ENCODE data around the gene CYRIA. TPM values are rescaled to one million over a fixed set of nuclear protein-coding genes. Genes with fewer than 3 reads are reported as not detected.

Gene CYRIA
- polyA plus RNA-seq, 1 of the 3 experiments (the other 2 are of a cell fraction): 0.13 TPM

- no peaks in the 10 kb centered on the region for H3K9me2 ChIP-seq
- H3K36me3 ChIP-seq (replicated peaks in 1 of 2; ENCODE audit: control insufficient read depth in 1 of 2, insufficient read depth in 2 of 2, low read length in 1 of 2): no peaks in the 10 kb centered on the region
- no peaks in the 10 kb centered on the region for H3K27me3 ChIP-seq (ENCODE audit: insufficient read depth)
- WGBS (ENCODE audit: low lambda C conversion rate): 32% methylated on average over 4 of the region's 4 CpGs
- H3K4me2 ChIP-seq: no peak overlapping the region
- H3K4me1 ChIP-seq (ENCODE audit: control insufficient read depth in 1 of 2, insufficient read depth in 2 of 2, low read depth in 1 of 2, low read length in 1 of 2): peaks cover 0 to 6% of the 10 kb centered on the region in 2 experiments; a peak in 2 of 4 replicates
- ChIA-PET CTCF (interaction anchor here (0.7 to 17.2 kb wide), 7 partner anchors 9 to 1025 kb away, joined by 3 to 298 read pairs (median 27); no protein-coding TSS in a partner anchor), POLR2A (no interaction called here)
- H3K9ac ChIP-seq: no peak overlapping the region
- TF ChIP-seq MEF2A (IDR thresholded peaks at IDR 0.05; ENCODE audit: borderline replicate concordance, low read depth): no peak
- no peak for TF ChIP-seq NFIC (IDR thresholded peaks at IDR 0.05; ENCODE audit: borderline replicate concordance)
- TF ChIP-seq IRF3 (IDR thresholded peaks at IDR 0.05; ENCODE audit: low read depth, low read length): no peak
- TF ChIP-seq EZH2phosphoT487 (IDR thresholded peaks at IDR 0.05; ENCODE audit: borderline replicate concordance, low read depth): no peak
- no peak for TF ChIP-seq MXI1 (IDR thresholded peaks at IDR 0.05; ENCODE audit: low read depth, low read length)
- TF ChIP-seq POLR2AphosphoS5 (IDR thresholded peaks at IDR 0.05; ENCODE audit: low read depth, low read length): no peak
- no peak for TF ChIP-seq JUND (IDR thresholded peaks at IDR 0.05)
- TF ChIP-seq RAD21 (IDR thresholded peaks at IDR 0.05; ENCODE audit: low read length): no peak
- TF ChIP-seq PBX3 (IDR thresholded peaks at IDR 0.05): no peak
- H3F3A ChIP-seq (replicated peaks; ENCODE audit: insufficient read depth): no peaks in the 10 kb centered on the region
- H2AFZ ChIP-seq (ENCODE audit: low read depth): no peak overlapping the region
- no peaks in the 10 kb centered on the region for H3K79me2 ChIP-seq (ENCODE audit: insufficient read depth)
- H3K27ac ChIP-seq (ENCODE audit: low read depth in 2 of 2, low read length in 1 of 2): no peak overlapping the region
- H4K20me1 ChIP-seq (ENCODE audit: insufficient read depth): no peaks in the 10 kb centered on the region
- H3K4me3 ChIP-seq (ENCODE audit: low read depth in 2 of 2, low read length in 1 of 2): no peak overlapping the region
- no peaks in the 10 kb centered on the region for H3K9me3 ChIP-seq
- no peak for DNase-seq
Measured at GRCh38 chr2:16621316-16621715, 44.3 kb downstream of the CYRIA start.

GRCh38 chr2:16620590-16620989 is 45.0 kb downstream of the CYRIA start:
- TF ChIP-seq SMC3 (IDR thresholded peaks at IDR 0.05; ENCODE audit: low read depth, low read length): no peak
- H3K27ac ChIP-seq (ENCODE audit: low read depth in 2 of 2, low read length in 1 of 2): no peak overlapping the region
- no peak overlapping the region for H3K4me2 ChIP-seq
- no peaks in the 10 kb centered on the region for H3K27me3 ChIP-seq (ENCODE audit: insufficient read depth)
- H2AFZ ChIP-seq (ENCODE audit: low read depth): no peak overlapping the region
- H3K4me3 ChIP-seq (ENCODE audit: low read depth in 2 of 2, low read length in 1 of 2): no peak overlapping the region
- peaks cover 0 to 6% of the 10 kb centered on the region in 2 experiments; a peak in 2 of 4 replicates for H3K4me1 ChIP-seq (ENCODE audit: control insufficient read depth in 1 of 2, insufficient read depth in 2 of 2, low read depth in 1 of 2, low read length in 1 of 2)
- no peaks in the 10 kb centered on the region for H3K9me2 ChIP-seq
- 48% methylated on average over 2 of the region's 2 CpGs for whole genome bisulfite sequencing (ENCODE audit: low lambda C conversion rate)
- no peak for DNase-seq
- H3F3A ChIP-seq (replicated peaks; ENCODE audit: insufficient read depth): no peaks in the 10 kb centered on the region
- H3K9ac ChIP-seq: no peak overlapping the region
- CTCF ChIA-PET: interaction anchor here (0.5 to 17.2 kb wide), 4 partner anchors 12 to 152 kb away, joined by 3 to 298 read pairs (median 35); no protein-coding TSS in a partner anchor
- H3K79me2 ChIP-seq (ENCODE audit: insufficient read depth): no peaks in the 10 kb centered on the region
- no peaks in the 10 kb centered on the region for H4K20me1 ChIP-seq (ENCODE audit: insufficient read depth)
- POLR2A ChIA-PET: no interaction called here
- H3K9me3 ChIP-seq: no peaks in the 10 kb centered on the region
- H3K36me3 ChIP-seq (replicated peaks in 1 of 2; ENCODE audit: control insufficient read depth in 1 of 2, insufficient read depth in 2 of 2, low read length in 1 of 2): no peaks in the 10 kb centered on the region
